Liver (tissue), 3 donors: ENCODE measurements around the gene ITGA11.

Source experiments
- EGR1 ChIP-seq, 2 donors: IDR thresholded peaks; 2 replicates each; pipeline ENCODE4 v1.6.1; 2016 to 2018; ENCODE audit warnings: antibody characterized with exemption in 2 of 2, low read depth in 2 of 2
- FOXA1 ChIP-seq: IDR thresholded peaks from 2 replicates; pipeline ENCODE4 v1.6.1; 2016; ENCODE audit warnings: antibody characterized with exemption
- GABPA ChIP-seq, 2 donors: IDR thresholded peaks in 1 of 2; conservative IDR thresholded peaks in 1 of 2; 2 replicates each; pipeline ENCODE4 v1.6.1; 2016; ENCODE audit warnings: antibody characterized with exemption in 2 of 2, mild to moderate bottlenecking in 1 of 2, moderate library complexity in 1 of 2
- RAD21 ChIP-seq, 2 donors: IDR thresholded peaks; 2 replicates each; pipeline ENCODE4 v1.6.1; 2016; ENCODE audit warnings: antibody characterized with exemption in 2 of 2, mild to moderate bottlenecking in 2 of 2
- SP1 ChIP-seq: IDR thresholded peaks from 2 replicates; pipeline ENCODE4 v1.6.1; 2018; ENCODE audit warnings: antibody characterized with exemption, mild to moderate bottlenecking
- TAF1 ChIP-seq: conservative IDR thresholded peaks from 2 replicates; pipeline ENCODE4 v1.6.1; 2016; ENCODE audit warnings: antibody characterized with exemption, mild to moderate bottlenecking
- YY1 ChIP-seq: IDR thresholded peaks from 2 replicates; pipeline ENCODE4 v1.6.1; 2016; ENCODE audit warnings: antibody characterized with exemption, mild to moderate bottlenecking
- TF ChIP-seq, protein P1 (sequence below): IDR thresholded peaks from 2 replicates; pipeline ENCODE4 v1.6.1; 2016; ENCODE audit warnings: antibody characterized with exemption, mild to moderate bottlenecking
- TF ChIP-seq, protein P2 (sequence below): fragments of 150-350 bp; IDR thresholded peaks from 2 replicates; pipeline ENCODE4 v1.5.1; 2017; ENCODE audit warnings: improper control_type of control experiment, low read depth, low read length; ENCODE audit not compliant: missing input control
- TF ChIP-seq, protein P3 (sequence below): IDR thresholded peaks from 2 replicates; pipeline ENCODE4 v1.6.1; 2016; ENCODE audit warnings: antibody characterized with exemption
- TF ChIP-seq, protein P4 (sequence below): IDR thresholded peaks from 2 replicates; pipeline ENCODE4 v1.6.1; 2016; ENCODE audit warnings: antibody characterized with exemption
- donor health status: healthy.
- donor health status: healthy.

DNA sequence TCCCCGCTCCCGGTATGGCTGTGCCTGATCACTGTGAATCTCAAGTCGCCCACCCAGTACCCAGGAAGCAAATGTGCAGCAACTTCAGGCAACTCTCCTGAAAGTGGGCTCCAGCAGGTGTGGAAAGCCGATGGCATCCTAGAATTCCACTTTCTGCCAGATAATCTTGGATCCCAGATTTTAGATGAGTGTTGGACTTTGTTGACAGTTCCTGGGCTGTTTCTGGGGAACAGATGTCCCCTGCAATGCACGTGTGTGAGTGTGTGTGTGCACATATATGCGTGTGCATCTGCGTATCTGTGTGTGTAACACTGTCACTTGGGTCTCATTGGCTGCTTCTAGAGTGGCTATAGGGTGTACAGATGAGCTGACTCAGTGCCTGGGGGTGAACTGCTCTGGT is 95.4 kb downstream of the ITGA11 start:
- TF ChIP-seq, protein P1, sequence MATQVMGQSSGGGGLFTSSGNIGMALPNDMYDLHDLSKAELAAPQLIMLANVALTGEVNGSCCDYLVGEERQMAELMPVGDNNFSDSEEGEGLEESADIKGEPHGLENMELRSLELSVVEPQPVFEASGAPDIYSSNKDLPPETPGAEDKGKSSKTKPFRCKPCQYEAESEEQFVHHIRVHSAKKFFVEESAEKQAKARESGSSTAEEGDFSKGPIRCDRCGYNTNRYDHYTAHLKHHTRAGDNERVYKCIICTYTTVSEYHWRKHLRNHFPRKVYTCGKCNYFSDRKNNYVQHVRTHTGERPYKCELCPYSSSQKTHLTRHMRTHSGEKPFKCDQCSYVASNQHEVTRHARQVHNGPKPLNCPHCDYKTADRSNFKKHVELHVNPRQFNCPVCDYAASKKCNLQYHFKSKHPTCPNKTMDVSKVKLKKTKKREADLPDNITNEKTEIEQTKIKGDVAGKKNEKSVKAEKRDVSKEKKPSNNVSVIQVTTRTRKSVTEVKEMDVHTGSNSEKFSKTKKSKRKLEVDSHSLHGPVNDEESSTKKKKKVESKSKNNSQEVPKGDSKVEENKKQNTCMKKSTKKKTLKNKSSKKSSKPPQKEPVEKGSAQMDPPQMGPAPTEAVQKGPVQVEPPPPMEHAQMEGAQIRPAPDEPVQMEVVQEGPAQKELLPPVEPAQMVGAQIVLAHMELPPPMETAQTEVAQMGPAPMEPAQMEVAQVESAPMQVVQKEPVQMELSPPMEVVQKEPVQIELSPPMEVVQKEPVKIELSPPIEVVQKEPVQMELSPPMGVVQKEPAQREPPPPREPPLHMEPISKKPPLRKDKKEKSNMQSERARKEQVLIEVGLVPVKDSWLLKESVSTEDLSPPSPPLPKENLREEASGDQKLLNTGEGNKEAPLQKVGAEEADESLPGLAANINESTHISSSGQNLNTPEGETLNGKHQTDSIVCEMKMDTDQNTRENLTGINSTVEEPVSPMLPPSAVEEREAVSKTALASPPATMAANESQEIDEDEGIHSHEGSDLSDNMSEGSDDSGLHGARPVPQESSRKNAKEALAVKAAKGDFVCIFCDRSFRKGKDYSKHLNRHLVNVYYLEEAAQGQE: no peak
- TF ChIP-seq, protein P2, sequence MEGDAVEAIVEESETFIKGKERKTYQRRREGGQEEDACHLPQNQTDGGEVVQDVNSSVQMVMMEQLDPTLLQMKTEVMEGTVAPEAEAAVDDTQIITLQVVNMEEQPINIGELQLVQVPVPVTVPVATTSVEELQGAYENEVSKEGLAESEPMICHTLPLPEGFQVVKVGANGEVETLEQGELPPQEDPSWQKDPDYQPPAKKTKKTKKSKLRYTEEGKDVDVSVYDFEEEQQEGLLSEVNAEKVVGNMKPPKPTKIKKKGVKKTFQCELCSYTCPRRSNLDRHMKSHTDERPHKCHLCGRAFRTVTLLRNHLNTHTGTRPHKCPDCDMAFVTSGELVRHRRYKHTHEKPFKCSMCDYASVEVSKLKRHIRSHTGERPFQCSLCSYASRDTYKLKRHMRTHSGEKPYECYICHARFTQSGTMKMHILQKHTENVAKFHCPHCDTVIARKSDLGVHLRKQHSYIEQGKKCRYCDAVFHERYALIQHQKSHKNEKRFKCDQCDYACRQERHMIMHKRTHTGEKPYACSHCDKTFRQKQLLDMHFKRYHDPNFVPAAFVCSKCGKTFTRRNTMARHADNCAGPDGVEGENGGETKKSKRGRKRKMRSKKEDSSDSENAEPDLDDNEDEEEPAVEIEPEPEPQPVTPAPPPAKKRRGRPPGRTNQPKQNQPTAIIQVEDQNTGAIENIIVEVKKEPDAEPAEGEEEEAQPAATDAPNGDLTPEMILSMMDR: no peak
- TF ChIP-seq YY1: no peak
- TF ChIP-seq SP1: no peak
- TF ChIP-seq, protein P3, sequence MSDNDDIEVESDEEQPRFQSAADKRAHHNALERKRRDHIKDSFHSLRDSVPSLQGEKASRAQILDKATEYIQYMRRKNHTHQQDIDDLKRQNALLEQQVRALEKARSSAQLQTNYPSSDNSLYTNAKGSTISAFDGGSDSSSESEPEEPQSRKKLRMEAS: no peak
- TF ChIP-seq GABPA (IDR thresholded peaks at IDR 0.05 in 1 of 2, conservative IDR thresholded peaks at IDR 0.05 in 1 of 2): no peak
- no peak for TF ChIP-seq FOXA1
- TF ChIP-seq TAF1: no peak
- no peak for TF ChIP-seq RAD21 (IDR thresholded peaks at IDR 0.05)
- no peak for TF ChIP-seq EGR1 (IDR thresholded peaks at IDR 0.05; ENCODE audit: low read depth in 2 of 2)
- TF ChIP-seq, protein P4, sequence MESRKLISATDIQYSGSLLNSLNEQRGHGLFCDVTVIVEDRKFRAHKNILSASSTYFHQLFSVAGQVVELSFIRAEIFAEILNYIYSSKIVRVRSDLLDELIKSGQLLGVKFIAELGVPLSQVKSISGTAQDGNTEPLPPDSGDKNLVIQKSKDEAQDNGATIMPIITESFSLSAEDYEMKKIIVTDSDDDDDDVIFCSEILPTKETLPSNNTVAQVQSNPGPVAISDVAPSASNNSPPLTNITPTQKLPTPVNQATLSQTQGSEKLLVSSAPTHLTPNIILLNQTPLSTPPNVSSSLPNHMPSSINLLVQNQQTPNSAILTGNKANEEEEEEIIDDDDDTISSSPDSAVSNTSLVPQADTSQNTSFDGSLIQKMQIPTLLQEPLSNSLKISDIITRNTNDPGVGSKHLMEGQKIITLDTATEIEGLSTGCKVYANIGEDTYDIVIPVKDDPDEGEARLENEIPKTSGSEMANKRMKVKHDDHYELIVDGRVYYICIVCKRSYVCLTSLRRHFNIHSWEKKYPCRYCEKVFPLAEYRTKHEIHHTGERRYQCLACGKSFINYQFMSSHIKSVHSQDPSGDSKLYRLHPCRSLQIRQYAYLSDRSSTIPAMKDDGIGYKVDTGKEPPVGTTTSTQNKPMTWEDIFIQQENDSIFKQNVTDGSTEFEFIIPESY: no peak
